ENCODE results near the gene CROCC2.

The CROCC2 gene

GRCh38 chr2:240886023-240886565 lies 20.0 kb upstream of the CROCC2 start:
- Mint-ChIP-seq H3K9me3 (no peaks in the 10 kb centered on the region), H3K4me1 (no peaks in the 10 kb centered on the region), H3K27me3 (no peaks in the 10 kb centered on the region), H3K27ac (no peak overlapping the region), H3K4me3 (no peak overlapping the region)
- ATAC-seq (no peak), DNase-seq (no peak)

DNA sequence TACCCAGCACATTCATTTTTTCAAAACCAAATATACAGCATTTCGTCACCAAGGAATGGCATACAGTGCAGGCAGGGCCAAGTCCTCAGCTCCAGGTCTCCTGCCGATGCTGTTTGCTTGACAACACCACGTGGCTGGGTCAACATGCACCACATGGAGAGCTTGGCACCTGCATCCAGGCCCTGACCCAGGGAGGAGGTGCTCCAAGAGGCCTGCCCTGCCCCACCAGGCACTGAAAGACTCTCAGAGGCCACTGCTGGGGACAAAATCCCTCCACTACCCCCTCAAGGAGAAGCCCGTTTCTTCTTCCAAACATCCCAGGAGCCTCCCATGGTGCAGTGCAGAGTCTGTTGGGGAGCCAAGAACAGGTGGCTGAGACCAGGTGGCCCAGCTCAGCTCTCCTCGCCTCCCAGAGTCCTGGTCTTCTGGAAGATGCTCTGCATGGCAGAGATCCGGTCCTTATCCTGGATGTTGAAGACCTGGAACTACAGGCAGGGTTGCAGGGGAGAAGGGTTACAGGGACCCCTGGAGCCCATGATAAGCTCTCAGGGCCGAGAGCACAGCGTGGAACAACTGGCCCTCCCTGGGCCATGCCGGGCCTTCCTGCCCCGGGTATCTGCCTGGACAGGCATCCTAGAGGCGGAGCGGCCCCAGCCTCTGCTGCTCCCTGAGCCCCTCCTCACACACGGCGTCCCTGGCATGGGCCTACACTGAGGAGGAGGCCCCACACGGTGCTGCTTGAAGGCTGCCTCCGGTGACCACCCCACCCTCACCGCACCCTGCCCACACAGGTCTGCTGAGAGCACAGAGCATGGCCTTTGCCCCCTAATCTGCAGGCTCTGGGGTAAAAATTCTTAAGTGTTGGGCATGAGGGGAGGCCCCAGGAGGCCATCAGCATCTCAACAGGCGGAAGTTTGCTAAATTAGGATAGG lies 19.2 kb upstream of the CROCC2 start:
- DNase-seq = no peak
- no peaks in the 10 kb centered on the region for H3K4me1 Mint-ChIP-seq
- peak; percentile 46 for ATAC-seq
- H3K9me3 Mint-ChIP-seq = no peaks in the 10 kb centered on the region
- no peaks in the 10 kb centered on the region for H3K27me3 Mint-ChIP-seq
- H3K27ac Mint-ChIP-seq = no peak overlapping the region
- H3K4me3 Mint-ChIP-seq = no peak overlapping the region

- no peaks in the 10 kb centered on the region for H3K4me1 Mint-ChIP-seq
- H3K27ac Mint-ChIP-seq = no peak overlapping the region
- H3K9me3 Mint-ChIP-seq = no peaks in the 10 kb centered on the region
- ATAC-seq = no peak
- no peak overlapping the region for H3K4me3 Mint-ChIP-seq
- H3K27me3 Mint-ChIP-seq = no peaks in the 10 kb centered on the region
- no peak for DNase-seq
Measured at GRCh38 chr2:240887631-240888030, 18.5 kb upstream of the CROCC2 start.

GRCh38 chr2:240888130-240888889 lies 17.8 kb upstream of the CROCC2 start:
- Mint-ChIP-seq H3K4me3 (no peak overlapping the region), H3K4me1 (peaks cover 1% of the 10 kb centered on the region), H3K27ac (no peak overlapping the region), H3K9me3 (no peaks in the 10 kb centered on the region), H3K27me3 (no peaks in the 10 kb centered on the region)
- ATAC-seq (no peak), DNase-seq (no peak)

DNA sequence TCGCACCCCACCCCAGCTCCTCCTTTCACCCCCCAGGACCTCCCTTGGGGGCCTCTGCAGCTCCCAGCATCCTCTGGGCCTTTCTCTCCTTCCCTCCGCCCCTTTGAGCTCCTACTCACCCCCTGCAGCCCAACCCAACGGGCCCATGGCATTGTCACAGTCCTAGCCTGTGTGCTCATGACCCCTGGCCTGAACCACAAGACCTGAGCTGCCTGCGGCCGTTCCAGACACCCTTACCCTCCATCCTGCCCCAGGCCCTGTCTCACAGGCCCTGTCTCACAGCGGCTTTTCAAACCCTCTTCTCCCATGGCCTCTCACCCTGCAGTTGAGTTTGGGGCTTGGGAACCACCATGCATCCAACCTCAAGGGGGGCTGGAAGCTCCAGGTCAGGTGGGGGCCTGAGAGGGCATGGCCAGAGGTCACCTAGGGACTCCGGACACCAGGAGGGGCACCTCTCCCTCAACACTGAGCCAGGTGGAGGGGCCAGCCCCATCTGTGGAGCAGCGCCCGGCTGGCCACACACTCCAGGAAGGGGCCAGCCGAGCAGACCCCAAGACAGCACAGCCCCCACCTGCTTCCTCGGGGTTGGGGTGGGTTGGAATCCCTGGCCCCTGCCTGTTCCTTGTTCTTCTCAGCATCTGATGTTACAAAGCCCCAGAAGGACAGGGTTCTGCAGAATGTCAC lies 17.1 kb upstream of the CROCC2 start:
- no peak overlapping the region for H3K27ac Mint-ChIP-seq
- DNase-seq = no peak
- H3K4me1 Mint-ChIP-seq = peaks cover 9% of the 10 kb centered on the region
- H3K9me3 Mint-ChIP-seq = no peaks in the 10 kb centered on the region
- no peak overlapping the region for H3K4me3 Mint-ChIP-seq
- H3K27me3 Mint-ChIP-seq = no peaks in the 10 kb centered on the region
- ATAC-seq = no peak

GRCh38 chr2:240889601-240890560 lies 16.3 kb upstream of the CROCC2 start:
- H3K4me3 Mint-ChIP-seq = no peak overlapping the region
- DNase-seq (no peak), ATAC-seq (no peak)
- H3K9me3 Mint-ChIP-seq = no peaks in the 10 kb centered on the region
- no peak overlapping the region for H3K27ac Mint-ChIP-seq
- H3K27me3 Mint-ChIP-seq = no peaks in the 10 kb centered on the region
- H3K4me1 Mint-ChIP-seq = peaks cover 11% of the 10 kb centered on the region

DNA sequence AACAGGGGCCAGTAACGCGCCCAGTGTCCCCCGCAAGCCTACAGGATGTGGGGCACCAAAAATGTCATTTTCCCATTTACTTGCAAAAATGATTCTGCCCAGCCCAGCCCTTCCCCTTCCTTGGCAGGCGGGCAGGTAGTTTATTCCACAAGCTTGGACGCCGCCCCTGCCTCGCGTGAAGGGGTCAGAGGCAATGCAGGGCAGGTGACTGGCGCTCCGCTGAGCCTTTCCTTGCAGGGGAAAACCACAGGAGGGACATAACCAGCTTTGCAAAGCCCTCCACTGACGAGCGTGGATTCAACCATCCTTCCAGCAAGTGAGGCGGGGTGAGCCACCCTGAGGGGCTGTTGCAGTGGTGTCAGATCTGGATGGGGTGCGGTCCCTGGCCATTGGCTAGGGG lies 15.4 kb upstream of the CROCC2 start:
- Mint-ChIP-seq H3K4me1 (peaks cover 11% of the 10 kb centered on the region), H3K4me3 (no peak overlapping the region), H3K27ac (no peak overlapping the region), H3K9me3 (no peaks in the 10 kb centered on the region), H3K27me3 (no peaks in the 10 kb centered on the region)
- ATAC-seq = no peak
- DNase-seq = no peak

- no peak for DNase-seq
- peaks cover 11% of the 10 kb centered on the region for H3K4me1 Mint-ChIP-seq
- ATAC-seq = no peak
- peak overlapping the region in 1 of 2 donors; percentile 76 for H3K27ac Mint-ChIP-seq
- no peak overlapping the region for H3K4me3 Mint-ChIP-seq
- H3K9me3 Mint-ChIP-seq = no peaks in the 10 kb centered on the region
- no peaks in the 10 kb centered on the region for H3K27me3 Mint-ChIP-seq
Measured at GRCh38 chr2:240891492-240892340, 14.4 kb upstream of the CROCC2 start.

DNA sequence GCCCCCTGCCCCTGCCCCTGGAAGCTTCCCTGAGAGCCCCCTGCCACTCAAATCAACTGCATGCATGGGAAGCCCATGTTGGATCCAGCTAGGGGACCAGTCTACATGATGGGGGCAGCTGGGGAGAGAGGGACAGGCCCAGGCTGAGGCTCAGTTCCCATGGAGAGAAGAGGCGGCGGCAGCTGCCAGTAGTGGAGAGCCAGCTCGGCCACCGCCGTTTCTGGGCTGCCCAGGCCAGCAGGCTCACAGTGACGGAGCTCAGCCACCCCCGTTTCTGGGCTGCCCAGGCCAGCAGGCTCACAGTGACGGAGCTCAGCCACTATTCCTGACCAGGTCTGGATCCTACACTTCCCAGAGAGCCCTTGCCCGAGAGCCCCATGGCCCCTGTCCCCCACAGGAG lies 13.8 kb upstream of the CROCC2 start:
- H3K9me3 Mint-ChIP-seq = no peaks in the 10 kb centered on the region
- DNase-seq (no peak), ATAC-seq (no peak)

DNA sequence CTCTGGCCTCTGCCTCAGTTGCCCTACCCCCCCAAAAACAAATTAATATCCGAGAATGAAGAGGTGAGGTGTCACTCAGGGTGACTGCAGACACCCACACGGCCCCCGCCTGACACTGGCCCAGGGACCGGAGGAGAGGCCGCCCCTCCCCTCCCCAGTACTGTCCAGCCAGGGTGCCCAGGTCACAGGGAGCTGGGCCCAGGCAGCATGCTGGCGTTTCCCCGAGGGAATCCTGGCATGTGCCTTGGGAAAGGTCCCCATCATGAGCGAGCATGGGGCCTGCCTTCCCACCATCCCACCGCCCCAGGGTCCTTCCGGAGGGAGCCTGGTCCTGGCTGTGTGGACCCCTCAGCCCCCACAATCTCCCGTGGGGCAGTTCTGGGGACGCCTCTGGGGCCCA lies 13.2 kb upstream of the CROCC2 start:
- H3K27ac Mint-ChIP-seq = no peak overlapping the region
- H3K4me3 Mint-ChIP-seq = no peak overlapping the region
- no peaks in the 10 kb centered on the region for H3K9me3 Mint-ChIP-seq
- H3K27me3 Mint-ChIP-seq = no peaks in the 10 kb centered on the region
- no peak for DNase-seq
- no peak for ATAC-seq
- peaks cover 11% of the 10 kb centered on the region for H3K4me1 Mint-ChIP-seq

More for the DNA sequence above, 13.8 kb upstream of the CROCC2 start:
- Mint-ChIP-seq H3K27ac (no peak overlapping the region), H3K4me1 (peaks cover 11% of the 10 kb centered on the region), H3K27me3 (no peaks in the 10 kb centered on the region), H3K4me3 (no peak overlapping the region)

DNA sequence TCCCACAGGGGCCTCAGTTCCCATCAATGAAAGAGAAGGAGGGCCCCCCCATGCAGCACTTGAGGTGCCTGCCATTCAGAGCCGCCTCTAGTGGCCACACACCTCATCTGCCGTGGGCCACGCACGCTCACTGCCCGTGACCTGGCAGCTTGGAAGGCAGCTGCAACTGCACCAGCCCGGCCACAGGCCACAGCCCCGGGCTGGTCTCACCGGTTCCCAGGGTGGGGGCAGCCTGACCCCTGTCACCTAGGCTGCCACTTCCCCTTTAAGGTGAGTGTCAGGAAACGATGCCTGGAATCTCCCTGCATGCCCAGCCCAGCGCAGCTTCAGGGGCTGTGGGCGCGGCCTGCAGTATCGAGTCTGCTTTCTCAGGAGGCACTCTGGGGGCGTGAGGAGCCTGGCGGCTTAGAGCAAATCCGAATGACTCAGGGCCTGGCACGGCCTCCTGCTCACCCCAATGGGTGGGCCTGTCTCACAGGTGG lies 12.7 kb upstream of the CROCC2 start:
- Mint-ChIP-seq H3K4me3 (peak overlapping the region in 1 of 2 donors; percentile 73), H3K9me3 (no peaks in the 10 kb centered on the region), H3K27ac (no peak overlapping the region), H3K4me1 (peaks cover 11% of the 10 kb centered on the region), H3K27me3 (no peaks in the 10 kb centered on the region)
- peak in 1 of 2 donors; percentile 59 for DNase-seq
- peak; percentile 19 for ATAC-seq

DNA sequence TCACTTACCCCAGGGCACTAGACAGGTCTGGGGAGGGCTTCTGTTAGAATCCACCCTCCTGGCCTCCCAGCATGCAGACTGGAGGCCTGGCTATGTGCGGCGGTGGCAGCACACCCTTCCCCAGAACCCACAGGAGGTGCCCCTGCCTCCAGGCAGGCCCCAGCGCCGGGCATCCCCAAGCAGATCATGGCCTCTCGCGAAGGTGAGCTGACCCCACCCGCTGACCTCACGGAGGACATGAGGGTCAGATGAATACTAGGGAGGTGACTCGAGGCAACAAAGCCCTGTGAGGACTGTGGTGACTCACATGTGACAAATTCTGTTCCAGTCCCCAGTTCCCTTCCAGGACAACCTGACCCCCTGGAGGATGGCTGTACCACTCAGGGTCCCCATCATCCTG lies 12.1 kb upstream of the CROCC2 start:
- no peak overlapping the region for H3K27ac Mint-ChIP-seq
- peaks cover 11% of the 10 kb centered on the region for H3K4me1 Mint-ChIP-seq
- H3K9me3 Mint-ChIP-seq = no peaks in the 10 kb centered on the region
- H3K27me3 Mint-ChIP-seq = no peaks in the 10 kb centered on the region
- H3K4me3 Mint-ChIP-seq = no peak overlapping the region
- ATAC-seq (no peak), DNase-seq (no peak)

DNA sequence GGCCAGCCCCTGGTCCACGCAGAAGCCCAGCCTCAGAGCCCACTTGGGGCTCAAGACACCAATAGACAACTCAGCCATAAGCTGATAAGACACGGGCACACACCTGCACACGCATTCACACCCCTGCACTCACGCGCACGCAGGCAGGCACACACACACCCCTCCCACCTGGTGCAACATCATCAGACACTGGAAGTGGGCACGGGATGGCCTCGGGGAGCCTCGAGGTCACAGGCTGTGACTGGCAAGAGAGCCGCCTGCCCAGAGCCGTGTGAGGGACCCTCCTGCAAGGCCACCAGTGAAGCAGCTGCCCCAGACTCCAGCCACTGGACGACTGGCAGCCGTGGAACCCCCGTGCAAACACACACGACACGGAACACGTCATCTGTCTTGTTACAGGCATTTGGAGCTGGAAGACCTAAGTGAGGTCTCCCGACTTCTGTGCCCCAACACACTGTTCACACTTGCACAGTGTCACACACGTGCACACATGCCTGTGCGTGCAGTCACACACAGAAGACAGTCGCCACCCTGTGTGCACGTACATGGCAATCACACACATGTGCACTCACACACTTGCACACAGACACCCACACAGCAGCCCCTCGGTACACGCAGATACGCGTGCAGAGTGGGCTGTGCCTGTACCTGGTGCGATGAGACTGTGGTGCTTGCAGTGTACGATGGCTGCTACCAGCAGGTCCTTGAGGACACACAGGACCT lies 11.1 kb upstream of the CROCC2 start:
- Mint-ChIP-seq H3K9me3 (no peaks in the 10 kb centered on the region), H3K4me1 (peaks cover 11% of the 10 kb centered on the region), H3K4me3 (no peak overlapping the region), H3K27ac (no peak overlapping the region), H3K27me3 (no peaks in the 10 kb centered on the region)
- no peak for ATAC-seq
- no peak for DNase-seq
